A549 (cell line): Measurements from ENCODE around the gene OSBPL9.

Experiments
- POLR2A ChIP-seq: IDR thresholded peaks from 2 replicates; pipeline ENCODE4 v1.6.1; 2012; ENCODE audit warnings: mild to moderate bottlenecking, low read length
- RFX5 ChIP-seq: fragments of 450-650 bp; IDR thresholded peaks from 2 replicates; pipeline ENCODE4 v1.7.1; 2014; ENCODE audit warnings: antibody characterized with exemption, mild to moderate bottlenecking, moderate library complexity
- SREBF2 ChIP-seq: fragments of 450-650 bp; IDR thresholded peaks from 2 replicates; pipeline ENCODE4 v1.6.1; 2014; ENCODE audit warnings: mild to moderate bottlenecking, moderate library complexity
- TF ChIP-seq, protein P1 (sequence below): fragments of >200 bp; sonication (Bioruptor Twin); formaldehyde crosslinking; IDR thresholded peaks from 3 replicates; pipeline ENCODE4 v1.5.1; 2016

DNA sequence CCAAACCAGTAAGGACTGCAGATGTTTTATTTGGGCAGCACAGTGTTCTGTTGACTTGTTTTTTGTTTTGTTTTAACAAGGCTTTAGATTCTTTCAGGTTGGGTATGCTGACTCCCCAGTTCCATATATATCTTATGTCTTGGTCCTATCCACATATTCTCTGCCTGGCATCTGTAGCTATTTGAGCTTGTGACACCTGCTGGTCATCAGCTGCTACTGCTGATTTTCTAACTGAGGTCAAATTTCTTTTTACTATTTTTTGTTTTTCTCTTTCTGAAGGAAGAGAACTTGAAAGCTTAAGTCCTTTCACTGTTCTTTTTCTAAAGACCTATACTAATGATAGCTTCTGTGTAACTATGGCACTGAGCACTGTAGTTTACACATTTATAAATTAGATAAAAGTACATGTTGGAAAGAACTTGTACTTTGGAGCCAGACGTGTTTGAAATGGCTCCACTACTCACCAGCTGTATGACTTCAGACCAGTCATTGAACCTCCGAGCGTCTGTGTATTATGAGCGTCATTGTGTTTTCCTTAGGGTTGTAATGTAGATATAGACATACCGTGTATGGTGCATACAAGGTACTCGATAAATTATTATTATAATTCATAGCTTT is 152.2 kb downstream of the OSBPL9 start:
- TF ChIP-seq, protein P1, sequence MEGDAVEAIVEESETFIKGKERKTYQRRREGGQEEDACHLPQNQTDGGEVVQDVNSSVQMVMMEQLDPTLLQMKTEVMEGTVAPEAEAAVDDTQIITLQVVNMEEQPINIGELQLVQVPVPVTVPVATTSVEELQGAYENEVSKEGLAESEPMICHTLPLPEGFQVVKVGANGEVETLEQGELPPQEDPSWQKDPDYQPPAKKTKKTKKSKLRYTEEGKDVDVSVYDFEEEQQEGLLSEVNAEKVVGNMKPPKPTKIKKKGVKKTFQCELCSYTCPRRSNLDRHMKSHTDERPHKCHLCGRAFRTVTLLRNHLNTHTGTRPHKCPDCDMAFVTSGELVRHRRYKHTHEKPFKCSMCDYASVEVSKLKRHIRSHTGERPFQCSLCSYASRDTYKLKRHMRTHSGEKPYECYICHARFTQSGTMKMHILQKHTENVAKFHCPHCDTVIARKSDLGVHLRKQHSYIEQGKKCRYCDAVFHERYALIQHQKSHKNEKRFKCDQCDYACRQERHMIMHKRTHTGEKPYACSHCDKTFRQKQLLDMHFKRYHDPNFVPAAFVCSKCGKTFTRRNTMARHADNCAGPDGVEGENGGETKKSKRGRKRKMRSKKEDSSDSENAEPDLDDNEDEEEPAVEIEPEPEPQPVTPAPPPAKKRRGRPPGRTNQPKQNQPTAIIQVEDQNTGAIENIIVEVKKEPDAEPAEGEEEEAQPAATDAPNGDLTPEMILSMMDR = peak; percentile 69
- TF ChIP-seq POLR2A = no peak
- no peak for TF ChIP-seq RFX5
- no peak for TF ChIP-seq SREBF2
